Omental fat pad (tissue), 4 donors: Measurements from ENCODE around the gene PLCB1. TPM values are rescaled to one million over a fixed set of nuclear protein-coding genes. Genes with fewer than 3 reads are reported as not detected.

Experiments used
- ATAC-seq: fragments of 150-250 bp; one replicate; pipeline ENCODE4 v1.9.1; 2016; ENCODE audit warnings: mild to moderate bottlenecking, moderate library complexity; ENCODE audit not compliant: low FRiP score
- DNase-seq: peaks from one replicate; pipeline ENCODE4 v3.0.0-alpha.2; 2019; ENCODE audit warnings: low spot score
- CTCF ChIP-seq, 3 donors: fragments of 450-650 bp; IDR thresholded peaks; one replicate each; pipeline ENCODE4 v1.5.1; 2016 to 2017; ENCODE audit warnings: antibody characterized with exemption in 3 of 3, mild to moderate bottlenecking in 3 of 3, moderate library complexity in 2 of 3
- total RNA-seq, 4 donors: library from RNA; depleted of rRNA; stranded (reverse); fragments of >200 nt; gene quantifications; one replicate each; pipeline ENCODE4 v1.1.0, GENCODE V29; 2016

Gene PLCB1
- total RNA-seq, 4 donors from 2014 or later = 22.4 to 60.5 (median 36.4) TPM

DNA sequence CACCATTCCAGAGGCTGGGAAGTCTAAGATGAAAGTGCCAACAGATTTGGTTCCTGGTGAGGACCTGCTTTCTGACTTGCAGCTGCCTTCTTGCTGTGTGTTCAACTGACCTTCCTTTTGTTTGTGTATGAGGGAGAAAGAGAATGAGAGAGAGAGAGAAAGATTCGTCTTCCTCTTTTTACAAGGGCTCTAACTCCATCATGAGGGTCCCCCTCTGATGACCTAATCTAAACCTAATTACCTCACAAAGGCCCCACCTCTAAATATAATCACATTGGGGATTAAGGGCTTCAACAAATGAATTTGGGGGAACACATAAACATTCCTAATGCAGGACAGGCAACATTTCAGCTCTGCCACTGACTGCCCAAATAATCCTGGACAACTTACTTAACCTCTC lies 130.7 kb downstream of the PLCB1 start:
- DNase-seq = no peak
- no peak for TF ChIP-seq CTCF (IDR thresholded peaks at IDR 0.05)
- no peak for ATAC-seq

- no peak for TF ChIP-seq CTCF (IDR thresholded peaks at IDR 0.05)
- ATAC-seq (peak; percentile 42), DNase-seq (no peak)
Measured at GRCh38 chr20:8265588-8265987, 133.5 kb downstream of the PLCB1 start.

- no peak for TF ChIP-seq CTCF (IDR thresholded peaks at IDR 0.05)
- ATAC-seq (peak; percentile 23), DNase-seq (no peak)
Measured at GRCh38 chr20:8267009-8267408, 134.9 kb downstream of the PLCB1 start.

- DNase-seq (no peak), ATAC-seq (no peak)
- TF ChIP-seq CTCF (IDR thresholded peaks at IDR 0.05) = no peak
Measured at GRCh38 chr20:8271727-8272126, 139.7 kb downstream of the PLCB1 start.

GRCh38 chr20:8272766-8273165 lies 140.7 kb downstream of the PLCB1 start:
- ATAC-seq (no peak), DNase-seq (no peak)
- no peak for TF ChIP-seq CTCF (IDR thresholded peaks at IDR 0.05)

DNA sequence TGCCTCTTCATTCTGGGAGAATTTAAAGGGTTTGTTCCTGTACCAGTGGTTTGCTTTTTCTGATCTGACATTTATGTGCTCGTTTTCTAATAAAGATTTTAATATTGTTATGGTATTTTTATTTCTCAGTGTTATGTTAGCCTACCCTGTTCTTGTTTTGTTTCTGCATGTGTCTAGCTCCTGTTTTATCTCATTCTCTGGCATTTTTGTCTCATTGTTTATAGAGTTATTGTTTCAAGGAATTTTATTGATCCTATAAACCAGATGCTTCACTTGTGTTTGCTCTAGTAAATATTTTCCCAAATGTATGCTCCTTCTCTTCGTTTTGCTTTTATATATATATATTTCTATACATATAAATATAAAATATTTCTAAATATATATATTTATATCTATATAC lies 152.8 kb downstream of the PLCB1 start:
- TF ChIP-seq CTCF (IDR thresholded peaks at IDR 0.05) = no peak
- ATAC-seq (no peak), DNase-seq (no peak)

GRCh38 chr20:8287340-8287739 lies 155.3 kb downstream of the PLCB1 start:
- DNase-seq (no peak), ATAC-seq (no peak)
- TF ChIP-seq CTCF (IDR thresholded peaks at IDR 0.05) = no peak
